Measurements from ENCODE around the gene COX18. TPM values are rescaled to one million over a fixed set of nuclear protein-coding genes. Genes with fewer than 3 reads are reported as not detected.

The COX18 gene
- total RNA-seq, 1 experiment from 2014 or later, result 26.9 TPM

DNA sequence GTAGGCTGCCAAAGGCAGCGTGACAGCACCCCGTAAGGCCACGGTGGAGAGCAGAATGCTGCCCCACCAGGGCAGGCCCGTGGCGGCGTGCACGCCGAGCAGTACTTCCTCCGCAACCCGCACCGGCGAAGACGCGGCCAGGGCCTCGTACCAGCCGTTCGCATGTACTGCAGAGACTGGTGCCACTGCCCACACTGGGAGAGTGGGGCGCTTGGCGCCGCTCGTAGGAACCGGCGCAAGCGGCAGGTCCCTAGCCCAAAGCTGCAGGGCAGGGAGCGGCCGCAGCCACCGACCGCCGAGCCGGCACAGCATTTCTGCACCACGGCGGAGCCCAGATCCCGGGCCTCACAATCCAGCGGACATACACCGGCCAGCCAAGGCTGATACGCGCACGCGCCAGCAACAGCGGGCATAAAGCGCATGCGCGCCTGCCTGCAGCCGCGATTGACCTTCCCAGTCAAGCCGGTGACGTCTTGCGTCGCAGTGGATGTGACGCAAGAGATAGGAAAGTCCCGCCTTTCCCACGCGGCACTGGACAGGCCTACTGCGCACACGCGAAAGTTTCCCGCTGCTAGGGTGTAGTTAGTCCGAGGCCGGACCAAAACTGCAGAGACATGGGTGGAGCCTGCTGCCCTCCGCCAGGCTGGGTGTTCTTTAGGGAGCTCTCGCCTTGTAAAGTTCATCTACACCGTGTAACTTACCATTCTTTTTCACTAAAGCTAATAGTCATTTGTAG is at the start of gene COX18 (continued):
- TF ChIP-seq MXD4 (CRISPR knock-in tag; IDR thresholded peaks at IDR 0.05; ENCODE audit: borderline replicate concordance), result no peak
- TF ChIP-seq, protein P1, sequence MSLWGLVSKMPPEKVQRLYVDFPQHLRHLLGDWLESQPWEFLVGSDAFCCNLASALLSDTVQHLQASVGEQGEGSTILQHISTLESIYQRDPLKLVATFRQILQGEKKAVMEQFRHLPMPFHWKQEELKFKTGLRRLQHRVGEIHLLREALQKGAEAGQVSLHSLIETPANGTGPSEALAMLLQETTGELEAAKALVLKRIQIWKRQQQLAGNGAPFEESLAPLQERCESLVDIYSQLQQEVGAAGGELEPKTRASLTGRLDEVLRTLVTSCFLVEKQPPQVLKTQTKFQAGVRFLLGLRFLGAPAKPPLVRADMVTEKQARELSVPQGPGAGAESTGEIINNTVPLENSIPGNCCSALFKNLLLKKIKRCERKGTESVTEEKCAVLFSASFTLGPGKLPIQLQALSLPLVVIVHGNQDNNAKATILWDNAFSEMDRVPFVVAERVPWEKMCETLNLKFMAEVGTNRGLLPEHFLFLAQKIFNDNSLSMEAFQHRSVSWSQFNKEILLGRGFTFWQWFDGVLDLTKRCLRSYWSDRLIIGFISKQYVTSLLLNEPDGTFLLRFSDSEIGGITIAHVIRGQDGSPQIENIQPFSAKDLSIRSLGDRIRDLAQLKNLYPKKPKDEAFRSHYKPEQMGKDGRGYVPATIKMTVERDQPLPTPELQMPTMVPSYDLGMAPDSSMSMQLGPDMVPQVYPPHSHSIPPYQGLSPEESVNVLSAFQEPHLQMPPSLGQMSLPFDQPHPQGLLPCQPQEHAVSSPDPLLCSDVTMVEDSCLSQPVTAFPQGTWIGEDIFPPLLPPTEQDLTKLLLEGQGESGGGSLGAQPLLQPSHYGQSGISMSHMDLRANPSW (CRISPR knock-in tag; conservative IDR thresholded peaks at IDR 0.05; ENCODE audit: low read depth), result no peak
- no peak; the same call in 1 of the 2 replicates for TF ChIP-seq PRRX2 (CRISPR knock-in tag; IDR thresholded peaks at IDR 0.05)
- no peak for TF ChIP-seq ATF1 (CRISPR knock-in tag; IDR thresholded peaks at IDR 0.05)
- TF ChIP-seq, protein P2, sequence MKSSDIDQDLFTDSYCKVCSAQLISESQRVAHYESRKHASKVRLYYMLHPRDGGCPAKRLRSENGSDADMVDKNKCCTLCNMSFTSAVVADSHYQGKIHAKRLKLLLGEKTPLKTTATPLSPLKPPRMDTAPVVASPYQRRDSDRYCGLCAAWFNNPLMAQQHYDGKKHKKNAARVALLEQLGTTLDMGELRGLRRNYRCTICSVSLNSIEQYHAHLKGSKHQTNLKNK (CRISPR knock-in tag; IDR thresholded peaks at IDR 0.05), result no peak
- TF ChIP-seq, protein P3, sequence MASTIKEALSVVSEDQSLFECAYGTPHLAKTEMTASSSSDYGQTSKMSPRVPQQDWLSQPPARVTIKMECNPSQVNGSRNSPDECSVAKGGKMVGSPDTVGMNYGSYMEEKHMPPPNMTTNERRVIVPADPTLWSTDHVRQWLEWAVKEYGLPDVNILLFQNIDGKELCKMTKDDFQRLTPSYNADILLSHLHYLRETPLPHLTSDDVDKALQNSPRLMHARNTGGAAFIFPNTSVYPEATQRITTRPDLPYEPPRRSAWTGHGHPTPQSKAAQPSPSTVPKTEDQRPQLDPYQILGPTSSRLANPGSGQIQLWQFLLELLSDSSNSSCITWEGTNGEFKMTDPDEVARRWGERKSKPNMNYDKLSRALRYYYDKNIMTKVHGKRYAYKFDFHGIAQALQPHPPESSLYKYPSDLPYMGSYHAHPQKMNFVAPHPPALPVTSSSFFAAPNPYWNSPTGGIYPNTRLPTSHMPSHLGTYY (CRISPR knock-in tag; IDR thresholded peaks at IDR 0.05), result 0 out of 2 replicates have a peak, but pooled peaks have one; percentile 27
- TF ChIP-seq JAZF1 (CRISPR knock-in tag; IDR thresholded peaks at IDR 0.05), result no peak
- peak; percentile 33; the same call in 1 of the 2 replicates for TF ChIP-seq ZNF219 (CRISPR knock-in tag; IDR thresholded peaks at IDR 0.05; ENCODE audit: borderline replicate concordance)
- peak; percentile 98 for TF ChIP-seq ZBTB21 (CRISPR knock-in tag; IDR thresholded peaks at IDR 0.05; ENCODE audit: borderline replicate concordance)
- TF ChIP-seq, protein P4, sequence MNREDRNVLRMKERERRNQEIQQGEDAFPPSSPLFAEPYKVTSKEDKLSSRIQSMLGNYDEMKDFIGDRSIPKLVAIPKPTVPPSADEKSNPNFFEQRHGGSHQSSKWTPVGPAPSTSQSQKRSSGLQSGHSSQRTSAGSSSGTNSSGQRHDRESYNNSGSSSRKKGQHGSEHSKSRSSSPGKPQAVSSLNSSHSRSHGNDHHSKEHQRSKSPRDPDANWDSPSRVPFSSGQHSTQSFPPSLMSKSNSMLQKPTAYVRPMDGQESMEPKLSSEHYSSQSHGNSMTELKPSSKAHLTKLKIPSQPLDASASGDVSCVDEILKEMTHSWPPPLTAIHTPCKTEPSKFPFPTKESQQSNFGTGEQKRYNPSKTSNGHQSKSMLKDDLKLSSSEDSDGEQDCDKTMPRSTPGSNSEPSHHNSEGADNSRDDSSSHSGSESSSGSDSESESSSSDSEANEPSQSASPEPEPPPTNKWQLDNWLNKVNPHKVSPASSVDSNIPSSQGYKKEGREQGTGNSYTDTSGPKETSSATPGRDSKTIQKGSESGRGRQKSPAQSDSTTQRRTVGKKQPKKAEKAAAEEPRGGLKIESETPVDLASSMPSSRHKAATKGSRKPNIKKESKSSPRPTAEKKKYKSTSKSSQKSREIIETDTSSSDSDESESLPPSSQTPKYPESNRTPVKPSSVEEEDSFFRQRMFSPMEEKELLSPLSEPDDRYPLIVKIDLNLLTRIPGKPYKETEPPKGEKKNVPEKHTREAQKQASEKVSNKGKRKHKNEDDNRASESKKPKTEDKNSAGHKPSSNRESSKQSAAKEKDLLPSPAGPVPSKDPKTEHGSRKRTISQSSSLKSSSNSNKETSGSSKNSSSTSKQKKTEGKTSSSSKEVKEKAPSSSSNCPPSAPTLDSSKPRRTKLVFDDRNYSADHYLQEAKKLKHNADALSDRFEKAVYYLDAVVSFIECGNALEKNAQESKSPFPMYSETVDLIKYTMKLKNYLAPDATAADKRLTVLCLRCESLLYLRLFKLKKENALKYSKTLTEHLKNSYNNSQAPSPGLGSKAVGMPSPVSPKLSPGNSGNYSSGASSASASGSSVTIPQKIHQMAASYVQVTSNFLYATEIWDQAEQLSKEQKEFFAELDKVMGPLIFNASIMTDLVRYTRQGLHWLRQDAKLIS (CRISPR knock-in tag; IDR thresholded peaks at IDR 0.05; ENCODE audit: borderline replicate concordance), result peak; percentile 42; the same call in 1 of the 2 replicates
- no peak for TF ChIP-seq ZNF423 (CRISPR knock-in tag; IDR thresholded peaks at IDR 0.05)
- TF ChIP-seq, protein P5, sequence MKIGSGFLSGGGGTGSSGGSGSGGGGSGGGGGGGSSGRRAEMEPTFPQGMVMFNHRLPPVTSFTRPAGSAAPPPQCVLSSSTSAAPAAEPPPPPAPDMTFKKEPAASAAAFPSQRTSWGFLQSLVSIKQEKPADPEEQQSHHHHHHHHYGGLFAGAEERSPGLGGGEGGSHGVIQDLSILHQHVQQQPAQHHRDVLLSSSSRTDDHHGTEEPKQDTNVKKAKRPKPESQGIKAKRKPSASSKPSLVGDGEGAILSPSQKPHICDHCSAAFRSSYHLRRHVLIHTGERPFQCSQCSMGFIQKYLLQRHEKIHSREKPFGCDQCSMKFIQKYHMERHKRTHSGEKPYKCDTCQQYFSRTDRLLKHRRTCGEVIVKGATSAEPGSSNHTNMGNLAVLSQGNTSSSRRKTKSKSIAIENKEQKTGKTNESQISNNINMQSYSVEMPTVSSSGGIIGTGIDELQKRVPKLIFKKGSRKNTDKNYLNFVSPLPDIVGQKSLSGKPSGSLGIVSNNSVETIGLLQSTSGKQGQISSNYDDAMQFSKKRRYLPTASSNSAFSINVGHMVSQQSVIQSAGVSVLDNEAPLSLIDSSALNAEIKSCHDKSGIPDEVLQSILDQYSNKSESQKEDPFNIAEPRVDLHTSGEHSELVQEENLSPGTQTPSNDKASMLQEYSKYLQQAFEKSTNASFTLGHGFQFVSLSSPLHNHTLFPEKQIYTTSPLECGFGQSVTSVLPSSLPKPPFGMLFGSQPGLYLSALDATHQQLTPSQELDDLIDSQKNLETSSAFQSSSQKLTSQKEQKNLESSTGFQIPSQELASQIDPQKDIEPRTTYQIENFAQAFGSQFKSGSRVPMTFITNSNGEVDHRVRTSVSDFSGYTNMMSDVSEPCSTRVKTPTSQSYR (CRISPR knock-in tag; IDR thresholded peaks at IDR 0.05), result no peak; the same call in 1 of the 2 replicates
- TF ChIP-seq ZNF317 (CRISPR knock-in tag; IDR thresholded peaks at IDR 0.05; ENCODE audit: borderline replicate concordance, low read depth), result no peak
- TF ChIP-seq HMGA2 (CRISPR knock-in tag; IDR thresholded peaks at IDR 0.05), result no peak
- TF ChIP-seq NFE2L1 (CRISPR knock-in tag; IDR thresholded peaks at IDR 0.05), result peak; percentile 81; the same call in 1 of the 2 replicates
- no peak for TF ChIP-seq IRF2 (CRISPR knock-in tag; IDR thresholded peaks at IDR 0.05; ENCODE audit: borderline replicate concordance, low read depth)
- 0 out of 2 replicates have a peak, but pooled peaks have one; percentile 15 for TF ChIP-seq NR2C2 (CRISPR knock-in tag; IDR thresholded peaks at IDR 0.05)
- TF ChIP-seq, protein P6, sequence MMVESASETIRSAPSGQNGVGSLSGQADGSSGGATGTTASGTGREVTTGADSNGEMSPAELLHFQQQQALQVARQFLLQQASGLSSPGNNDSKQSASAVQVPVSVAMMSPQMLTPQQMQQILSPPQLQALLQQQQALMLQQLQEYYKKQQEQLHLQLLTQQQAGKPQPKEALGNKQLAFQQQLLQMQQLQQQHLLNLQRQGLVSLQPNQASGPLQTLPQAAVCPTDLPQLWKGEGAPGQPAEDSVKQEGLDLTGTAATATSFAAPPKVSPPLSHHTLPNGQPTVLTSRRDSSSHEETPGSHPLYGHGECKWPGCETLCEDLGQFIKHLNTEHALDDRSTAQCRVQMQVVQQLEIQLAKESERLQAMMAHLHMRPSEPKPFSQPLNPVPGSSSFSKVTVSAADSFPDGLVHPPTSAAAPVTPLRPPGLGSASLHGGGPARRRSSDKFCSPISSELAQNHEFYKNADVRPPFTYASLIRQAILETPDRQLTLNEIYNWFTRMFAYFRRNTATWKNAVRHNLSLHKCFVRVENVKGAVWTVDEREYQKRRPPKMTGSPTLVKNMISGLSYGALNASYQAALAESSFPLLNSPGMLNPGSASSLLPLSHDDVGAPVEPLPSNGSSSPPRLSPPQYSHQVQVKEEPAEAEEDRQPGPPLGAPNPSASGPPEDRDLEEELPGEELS (CRISPR knock-in tag; IDR thresholded peaks at IDR 0.05), result 0 out of 2 replicates have a peak, but pooled peaks have one; percentile 76
- peak; percentile 82; the same call in 1 of the 2 replicates for TF ChIP-seq ZNF138 (CRISPR knock-in tag; conservative IDR thresholded peaks at IDR 0.05)
- TF ChIP-seq FOXK1 (CRISPR knock-in tag; IDR thresholded peaks at IDR 0.05), result peak; percentile 88
- 0 out of 2 replicates have a peak, but pooled peaks have one; percentile 65 for TF ChIP-seq ZNF416 (CRISPR knock-in tag; IDR thresholded peaks at IDR 0.05)
- TF ChIP-seq, protein P7, sequence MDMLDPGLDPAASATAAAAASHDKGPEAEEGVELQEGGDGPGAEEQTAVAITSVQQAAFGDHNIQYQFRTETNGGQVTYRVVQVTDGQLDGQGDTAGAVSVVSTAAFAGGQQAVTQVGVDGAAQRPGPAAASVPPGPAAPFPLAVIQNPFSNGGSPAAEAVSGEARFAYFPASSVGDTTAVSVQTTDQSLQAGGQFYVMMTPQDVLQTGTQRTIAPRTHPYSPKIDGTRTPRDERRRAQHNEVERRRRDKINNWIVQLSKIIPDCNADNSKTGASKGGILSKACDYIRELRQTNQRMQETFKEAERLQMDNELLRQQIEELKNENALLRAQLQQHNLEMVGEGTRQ (CRISPR knock-in tag; IDR thresholded peaks at IDR 0.05), result no peak

Measured in WTC11 (cell line).